ENCODE measurements around the gene RAD51B.

- TF ChIP-seq CTCF (IDR thresholded peaks at IDR 0.05) (no peak), POLR2A (IDR thresholded peaks at IDR 0.05) (peak in 1 of 2 donors; percentile 0)
Measured at GRCh38 chr14:68628605-68629310, 809.2 kb downstream of the RAD51B start.

Data from tibial nerve (tissue), 3 donors.